Neuron (in vitro differentiated cells): ENCODE results near the gene CFAP161.

Experiments
- H2AFZ ChIP-seq: one replicate; pipeline ENCODE4 v1.6.1; 2013; ENCODE audit warnings: low read depth, mild to moderate bottlenecking, inconsistent platforms, low read length, moderate library complexity
- H3K27me3 ChIP-seq: one replicate; pipeline ENCODE4 v1.6.1; 2013; ENCODE audit warnings: low read length; ENCODE audit not compliant: insufficient read depth
- H3K36me3 ChIP-seq: one replicate; pipeline ENCODE4 v1.6.1; 2013; ENCODE audit warnings: low read length; ENCODE audit not compliant: insufficient read depth
- H3K4me1 ChIP-seq: one replicate; pipeline ENCODE4 v1.6.1; 2013; ENCODE audit warnings: low read length; ENCODE audit not compliant: insufficient read depth
- H3K4me3 ChIP-seq: 2 replicates; pipeline ENCODE4 v1.5.1; 2013; ENCODE audit warnings: mild to moderate bottlenecking, low read length, moderate library complexity
- H3K9me3 ChIP-seq: one replicate; pipeline ENCODE4 v1.6.1; 2013; ENCODE audit warnings: low read length

CFAP161 gene

GRCh38 chr15:81185631-81186295 is 51.7 kb downstream of the CFAP161 start:
- H2AFZ ChIP-seq: no peak overlapping the region
- no peak overlapping the region for H3K4me3 ChIP-seq
- H3K27me3 ChIP-seq: peaks cover 12% of the 10 kb centered on the region
- no peaks in the 10 kb centered on the region for H3K4me1 ChIP-seq
- no peaks in the 10 kb centered on the region for H3K36me3 ChIP-seq
- H3K9me3 ChIP-seq: no peaks in the 10 kb centered on the region

DNA sequence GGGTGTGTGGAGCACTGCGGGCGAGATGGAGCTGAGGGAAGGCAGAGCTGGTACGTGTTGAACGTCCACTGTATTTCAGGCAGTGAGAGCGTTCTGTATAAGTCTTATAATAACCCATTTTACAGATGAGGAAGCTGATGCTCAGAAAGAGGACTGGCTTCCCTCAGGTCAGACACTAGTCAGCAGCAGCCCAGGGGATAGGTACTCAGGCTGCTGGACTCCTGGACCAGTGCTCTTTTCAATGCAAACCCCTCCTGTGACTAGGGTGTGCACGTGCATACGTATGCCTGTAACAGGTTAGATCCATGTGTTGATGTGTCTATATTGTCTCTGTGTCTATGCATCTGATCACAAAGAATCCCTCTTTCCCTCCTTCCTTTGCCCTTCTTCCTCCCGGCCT is 54.3 kb downstream of the CFAP161 start:
- Histone ChIP-seq H3K4me3 (no peak overlapping the region), H3K4me1 (no peaks in the 10 kb centered on the region), H2AFZ (no peak overlapping the region)

DNA sequence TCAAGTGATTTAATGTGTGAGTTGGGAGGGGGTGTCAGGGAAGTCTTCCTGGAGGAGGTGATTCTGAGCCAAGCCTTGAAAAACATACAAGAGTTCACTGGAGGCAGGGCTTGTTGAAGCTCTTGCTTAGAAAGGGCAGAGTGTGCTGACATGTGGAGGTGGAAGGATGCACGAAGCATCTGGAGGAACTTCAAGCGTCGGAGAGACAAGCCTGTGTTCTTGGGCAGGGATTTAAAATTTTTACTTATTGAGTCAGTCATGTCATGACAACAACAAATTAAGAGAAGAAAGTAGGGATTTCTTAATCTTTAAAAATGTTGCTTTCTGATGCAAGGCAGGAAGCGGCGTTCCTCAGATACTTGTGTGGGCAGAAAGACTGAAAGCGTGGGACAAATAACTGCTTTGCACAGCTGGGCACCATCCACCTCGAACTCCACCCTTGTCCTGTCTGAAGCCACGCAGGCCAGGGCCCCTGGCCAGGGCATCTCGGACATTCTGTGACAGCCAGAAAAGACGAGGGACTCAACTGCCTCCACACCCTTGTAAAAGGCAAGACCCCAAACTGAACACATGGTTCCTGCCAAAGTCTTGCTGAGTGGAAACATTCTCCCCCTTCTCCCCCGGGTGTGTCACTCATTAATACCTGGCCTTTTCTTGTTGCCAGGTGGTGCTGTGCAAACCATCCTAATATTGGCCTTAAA is 55.7 kb downstream of the CFAP161 start:
- Histone ChIP-seq H3K4me3 (no peak overlapping the region), H3K36me3 (no peaks in the 10 kb centered on the region), H3K27me3 (no peaks in the 10 kb centered on the region), H3K9me3 (no peaks in the 10 kb centered on the region), H3K4me1 (no peaks in the 10 kb centered on the region), H2AFZ (no peak overlapping the region)

More for the DNA sequence above, 54.3 kb downstream of the CFAP161 start:
- Histone ChIP-seq H3K9me3 (no peaks in the 10 kb centered on the region), H3K36me3 (no peaks in the 10 kb centered on the region), H3K27me3 (no peaks in the 10 kb centered on the region)

GRCh38 chr15:81190922-81191507 is 56.9 kb downstream of the CFAP161 start:
- H3K36me3 ChIP-seq: no peaks in the 10 kb centered on the region
- no peaks in the 10 kb centered on the region for H3K9me3 ChIP-seq
- no peaks in the 10 kb centered on the region for H3K27me3 ChIP-seq
- H2AFZ ChIP-seq: no peak overlapping the region
- H3K4me3 ChIP-seq: no peak overlapping the region
- no peaks in the 10 kb centered on the region for H3K4me1 ChIP-seq

DNA sequence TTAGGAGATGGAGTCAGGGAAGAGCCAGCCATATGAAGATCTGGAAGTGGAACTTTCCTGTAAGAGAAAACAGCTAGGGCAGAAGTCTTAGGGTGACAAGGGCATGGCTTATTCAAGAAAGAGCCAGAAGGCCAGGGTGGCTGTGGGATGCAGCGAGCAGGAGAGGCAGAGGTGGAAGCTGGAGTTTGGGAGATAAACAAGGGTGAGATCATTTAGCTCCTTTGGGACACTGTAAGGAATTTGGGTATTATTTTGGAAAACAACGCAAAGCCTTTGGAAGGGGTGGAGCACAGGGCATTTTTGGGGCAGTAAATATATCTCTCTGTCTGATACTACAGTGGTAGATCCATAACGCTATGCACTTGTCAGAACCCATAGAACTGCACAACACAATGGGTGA is 57.6 kb downstream of the CFAP161 start:
- Histone ChIP-seq H3K4me3 (no peak overlapping the region), H3K9me3 (no peaks in the 10 kb centered on the region), H3K36me3 (no peaks in the 10 kb centered on the region), H2AFZ (no peak overlapping the region), H3K4me1 (no peaks in the 10 kb centered on the region), H3K27me3 (no peaks in the 10 kb centered on the region)

GRCh38 chr15:81194723-81195122 is 60.7 kb downstream of the CFAP161 start:
- Histone ChIP-seq H3K36me3 (no peaks in the 10 kb centered on the region), H3K4me1 (no peaks in the 10 kb centered on the region), H2AFZ (no peak overlapping the region), H3K9me3 (no peaks in the 10 kb centered on the region), H3K4me3 (no peak overlapping the region), H3K27me3 (no peaks in the 10 kb centered on the region)

DNA sequence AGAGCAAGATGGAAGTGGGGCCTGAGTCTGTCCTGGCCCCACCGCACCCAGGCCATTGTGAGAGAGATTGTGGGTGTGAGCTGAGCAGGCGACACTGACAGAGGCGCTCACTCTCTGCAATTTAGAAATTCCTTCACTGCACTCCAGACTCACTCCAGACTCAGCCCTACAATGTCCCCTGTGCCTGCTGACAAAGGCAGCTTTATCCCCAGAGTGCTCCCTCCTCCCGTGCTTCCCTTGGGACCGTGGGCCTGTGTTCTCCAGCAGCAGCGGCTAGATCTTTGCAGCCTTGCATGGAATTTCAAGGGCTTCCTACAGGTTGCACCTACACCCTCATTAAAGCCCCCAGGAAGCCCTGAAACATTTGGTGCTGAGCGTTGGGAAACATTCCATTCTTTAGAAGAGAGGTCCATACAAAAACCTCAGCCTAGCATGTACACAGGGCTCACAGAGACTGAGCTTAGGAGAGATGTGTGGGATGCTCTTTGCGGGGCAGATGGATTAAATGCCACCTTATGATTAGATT is 61.3 kb downstream of the CFAP161 start:
- no peak overlapping the region for H3K4me3 ChIP-seq
- H2AFZ ChIP-seq: no peak overlapping the region
- H3K36me3 ChIP-seq: no peaks in the 10 kb centered on the region
- no peaks in the 10 kb centered on the region for H3K4me1 ChIP-seq
- H3K27me3 ChIP-seq: no peaks in the 10 kb centered on the region
- H3K9me3 ChIP-seq: no peaks in the 10 kb centered on the region

GRCh38 chr15:81196576-81197254 is 62.6 kb downstream of the CFAP161 start, which contains the start of gene IL16:
TSS of gene IL16 (plus strand) at chr15:81196879. CDS start at chr15:81225400, 28,521 bp downstream.
- Histone ChIP-seq H3K9me3 (no peaks in the 10 kb centered on the region), H2AFZ (no peak within 1 kb of the TSS), H3K4me3 (no peak within 1 kb of the TSS), H3K36me3 (no peaks in the 10 kb centered on the region), H3K27me3 (no peaks in the 10 kb centered on the region), H3K4me1 (no peaks in the 10 kb centered on the region)

- H2AFZ ChIP-seq: no peak overlapping the region
- H3K27me3 ChIP-seq: no peaks in the 10 kb centered on the region
- H3K36me3 ChIP-seq: no peaks in the 10 kb centered on the region
- H3K9me3 ChIP-seq: no peaks in the 10 kb centered on the region
- H3K4me3 ChIP-seq: no peak overlapping the region
- H3K4me1 ChIP-seq: no peaks in the 10 kb centered on the region
Observed at GRCh38 chr15:81197255-81197630, 63.2 kb downstream of the CFAP161 start.

GRCh38 chr15:81197688-81198281 is 63.7 kb downstream of the CFAP161 start:
- Histone ChIP-seq H3K4me1 (no peaks in the 10 kb centered on the region), H3K36me3 (no peaks in the 10 kb centered on the region), H3K4me3 (no peak overlapping the region), H3K9me3 (no peaks in the 10 kb centered on the region), H2AFZ (no peak overlapping the region), H3K27me3 (no peaks in the 10 kb centered on the region)
